Panc1 (cell line): ENCODE results near the gene OAT.

Experiments
- CTCF ChIP-seq: fragments of 450-650 bp; IDR thresholded peaks from 2 replicates; pipeline ENCODE4 v1.5.1; 2017; ENCODE audit warnings: mild to moderate bottlenecking
- POLR2AphosphoS5 ChIP-seq: IDR thresholded peaks from 2 replicates; pipeline ENCODE4 v1.6.1; 2012; ENCODE audit warnings: mild to moderate bottlenecking, low read depth, low read length, moderate library complexity
- REST ChIP-seq, 2 experiments: IDR thresholded peaks; 2 replicates each; pipeline ENCODE4 v1.6.1; 2011 to 2012; ENCODE audit warnings: low read depth in 2 of 2, control low read depth in 1 of 2, low read length in 1 of 2, mild to moderate bottlenecking in 1 of 2, moderate library complexity in 1 of 2; ENCODE audit not compliant: insufficient read depth in 1 of 2
- TCF7L2 ChIP-seq: IDR thresholded peaks from 2 replicates; pipeline ENCODE4 v1.6.1; 2011; ENCODE audit warnings: mild to moderate bottlenecking, low read depth, low read length, inconsistent platforms

GRCh38 chr10:124430077-124430476, 11.4 kb upstream of the OAT start:
- TF ChIP-seq CTCF = no peak
- TF ChIP-seq POLR2AphosphoS5 = no peak
- TF ChIP-seq REST (IDR thresholded peaks at IDR 0.05; ENCODE audit: insufficient read depth in 1 of 2, low read depth in 2 of 2, low read length in 1 of 2) = no peak
- no peak for TF ChIP-seq TCF7L2
